Fibroblast of gingiva (primary cell): ENCODE data around the gene METTL5.

Experiments used
- DNase-seq: peaks from one replicate; pipeline ENCODE4 v3.0.0-alpha.2; 2011; ENCODE audit warnings: low read depth

METTL5 gene

GRCh38 chr2:169781249-169782013 is 43.3 kb downstream of the METTL5 start:
- DNase-seq: no peak

- no peak for DNase-seq
These were observed 46.3 kb downstream of the METTL5 start for GRCh38 chr2:169778446-169778845.

- DNase-seq: no peak
These were observed 48.4 kb downstream of the METTL5 start for GRCh38 chr2:169776252-169776761.

GRCh38 chr2:169775765-169776164 is 48.9 kb downstream of the METTL5 start:
- DNase-seq: peak; percentile 64

GRCh38 chr2:169775354-169775753 is 49.4 kb downstream of the METTL5 start:
- no peak for DNase-seq

- no peak for DNase-seq
These were observed 52.1 kb downstream of the METTL5 start for GRCh38 chr2:169772651-169773050.

- no peak for DNase-seq
These were observed 53.1 kb downstream of the METTL5 start for GRCh38 chr2:169771612-169772011.

GRCh38 chr2:169771021-169771420 is 53.7 kb downstream of the METTL5 start:
- DNase-seq: no peak

- no peak for DNase-seq
These were observed 56.3 kb downstream of the METTL5 start for GRCh38 chr2:169768262-169768995.

- peak; percentile 55 for DNase-seq
These were observed 57.3 kb downstream of the METTL5 start for GRCh38 chr2:169767243-169767888.

- peak; percentile 9 for DNase-seq
These were observed 59.2 kb downstream of the METTL5 start for GRCh38 chr2:169765523-169765922.

GRCh38 chr2:169761970-169762292 is 62.8 kb downstream of the METTL5 start:
- no peak for DNase-seq
